LNCaP clone FGC (cell line): ENCODE measurements around the gene GRK4.
A peak's percentile ranks its signal among the peaks of the same experiment; 100 is the strongest.
"Not testable (repeated sequence)": the region's sequence is repeated elsewhere in the genome, so short reads cannot be mapped to it uniquely, and the experiment has no call there.

Experiments
- DNase-seq: peaks from one replicate; pipeline ENCODE4 v3.0.0-alpha.2; 2011; ENCODE audit warnings: low read depth
- H3K4me3 ChIP-seq: 2 replicates; pipeline ENCODE4 v1.5.1; 2011; ENCODE audit warnings: mild to moderate bottlenecking, low read depth, low read length, control low read depth
- CTCF ChIP-seq: IDR thresholded peaks from 2 replicates; pipeline ENCODE4 v1.5.1; 2012; ENCODE audit warnings: mild to moderate bottlenecking; ENCODE audit not compliant: control insufficient read depth, insufficient read depth; ENCODE audit errors: extremely low read depth

Gene GRK4

GRCh38 chr4:2963175-2963965 lies at the start of gene GRK4, which contains the start of gene NOP14:
GRK4 (plus strand) TSS chr4:2963571; CDS start chr4:2964071, 500 bp downstream.
NOP14 (minus strand) TSS chr4:2963406; CDS start chr4:2963319, 87 bp downstream.
- DNase-seq = peak; percentile 92
- H3K4me3 ChIP-seq = peak within 1 kb of the TSS; percentile 96
- TF ChIP-seq CTCF = peak; percentile 28

- H3K4me3 ChIP-seq = no peak overlapping the region
- TF ChIP-seq CTCF = no peak
- no peak for DNase-seq
Measured at GRCh38 chr4:2914256-2915126, 48.9 kb upstream of the GRK4 start.

- DNase-seq = no peak
- TF ChIP-seq CTCF = no peak
- H3K4me3 ChIP-seq = no peak overlapping the region
Measured at GRCh38 chr4:2915789-2916188, 47.6 kb upstream of the GRK4 start.

- H3K4me3 ChIP-seq, DNase-seq: not testable (repeated sequence)
Measured at GRCh38 chr4:2916696-2917095, 46.7 kb upstream of the GRK4 start.

- H3K4me3 ChIP-seq, DNase-seq: not testable (repeated sequence)
Measured at GRCh38 chr4:2918300-2918699, 45.1 kb upstream of the GRK4 start.

- H3K4me3 ChIP-seq, DNase-seq: not testable (repeated sequence)
Measured at GRCh38 chr4:2918714-2919113, 44.7 kb upstream of the GRK4 start.

GRCh38 chr4:2922453-2923101 lies 40.8 kb upstream of the GRK4 start:
- not testable (repeated sequence) for H3K4me3 ChIP-seq, DNase-seq

- TF ChIP-seq CTCF = no peak
- no peak for DNase-seq
- no peak overlapping the region for H3K4me3 ChIP-seq
Measured at GRCh38 chr4:2923141-2923551, 40.2 kb upstream of the GRK4 start.

- H3K4me3 ChIP-seq = no peak overlapping the region
- DNase-seq = no peak
- TF ChIP-seq CTCF = no peak
Measured at GRCh38 chr4:2923668-2924173, 39.6 kb upstream of the GRK4 start.
